ENCODE data around the gene SNX14. TPM values are rescaled to one million over a fixed set of nuclear protein-coding genes. Genes with fewer than 3 reads are reported as not detected.
"Not testable (repeated sequence)": the region's sequence is repeated elsewhere in the genome, so short reads cannot be mapped to it uniquely, and the experiment has no call there.

Gene SNX14
- total and polyA plus RNA-seq, 5 donors from 2014 or later = 46.1 to 63.2 (median 51.8) TPM

GRCh38 chr6:85547719-85548118 lies 45.9 kb downstream of the SNX14 start:
- Mint-ChIP-seq H3K27me3 (no peaks in the 10 kb centered on the region), H3K27ac (no peak overlapping the region)

GRCh38 chr6:85544776-85545175 lies 48.9 kb downstream of the SNX14 start:
- H3K4me3 Mint-ChIP-seq = no peak overlapping the region
- no peaks in the 10 kb centered on the region for H3K27me3 Mint-ChIP-seq
- DNase-seq (no peak), ATAC-seq (ENCODE audit: low read depth in 2 of 2) (no peak)
- H3K27ac ChIP-seq (ENCODE audit: insufficient read depth, low read length, poor library complexity, severe bottlenecking) = no peak overlapping the region
- H3K27me3 ChIP-seq (ENCODE audit: control insufficient read depth, insufficient read depth, low read length) = no peaks in the 10 kb centered on the region
- H3K4me3 ChIP-seq (ENCODE audit: low read depth, low read length) = no peak overlapping the region
- H3K9me3 Mint-ChIP-seq = peaks cover 0 to 3% (median 0%) of the 10 kb centered on the region in 7 donors
- H3K36me3 ChIP-seq (ENCODE audit: control insufficient read depth, insufficient read depth, low read length) = peaks cover 69% of the 10 kb centered on the region
- H3K27ac Mint-ChIP-seq = peak overlapping the region in 1 of 3 donors; percentile 69
- no peaks in the 10 kb centered on the region for H3K9me3 ChIP-seq (ENCODE audit: control insufficient read depth in 2 of 2, low read length in 2 of 2)
- peaks cover 0 to 12% (median 2%) of the 10 kb centered on the region in 4 donors for H3K4me1 Mint-ChIP-seq
- no peaks in the 10 kb centered on the region for H3K4me1 ChIP-seq (ENCODE audit: control insufficient read depth, insufficient read depth, low read length, poor library complexity, severe bottlenecking)
- peaks cover 37% of the 10 kb centered on the region for H3K36me3 Mint-ChIP-seq

More at GRCh38 chr6:85547719-85548118, 45.9 kb downstream of the SNX14 start:
- Mint-ChIP-seq H3K9me3 (peaks cover 0 to 3% (median 0%) of the 10 kb centered on the region in 7 donors), H3K4me1 (peaks cover 0 to 12% (median 2%) of the 10 kb centered on the region in 4 donors), H3K4me3 (no peak overlapping the region), H3K36me3 (peaks cover 41% of the 10 kb centered on the region)
- Histone ChIP-seq H3K27ac (ENCODE audit: insufficient read depth, low read length, poor library complexity, severe bottlenecking) (no peak overlapping the region), H3K27me3 (ENCODE audit: control insufficient read depth, insufficient read depth, low read length) (no peaks in the 10 kb centered on the region), H3K9me3 (ENCODE audit: control insufficient read depth in 2 of 2, low read length in 2 of 2) (no peaks in the 10 kb centered on the region), H3K4me3 (ENCODE audit: low read depth, low read length) (no peak overlapping the region), H3K4me1 (ENCODE audit: control insufficient read depth, insufficient read depth, low read length, poor library complexity, severe bottlenecking) (no peaks in the 10 kb centered on the region), H3K36me3 (ENCODE audit: control insufficient read depth, insufficient read depth, low read length) (peaks cover 49% of the 10 kb centered on the region)
- ATAC-seq (ENCODE audit: low read depth in 2 of 2) (no peak), DNase-seq (no peak)

DNA sequence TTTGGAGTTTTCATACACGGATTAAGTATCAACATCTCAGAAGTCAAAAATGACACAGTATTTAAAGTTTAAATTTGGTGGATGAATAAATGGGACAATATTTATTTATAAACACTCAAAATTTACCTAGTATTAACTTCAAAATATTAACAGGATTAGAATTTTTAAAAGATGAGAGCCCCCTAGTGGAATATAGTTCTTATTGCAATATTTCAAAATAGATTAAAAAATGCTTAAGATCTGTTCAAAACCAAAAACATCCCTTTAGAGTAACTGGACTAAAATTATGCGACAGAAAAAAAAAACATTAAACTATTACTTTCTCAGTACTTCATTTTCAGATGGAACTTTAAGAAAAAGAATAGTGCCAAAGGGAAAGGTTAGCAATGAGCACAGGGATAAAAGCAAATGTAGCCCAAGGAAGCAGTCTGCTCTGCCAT lies 56.6 kb downstream of the SNX14 start:
- no peaks in the 10 kb centered on the region for H3K9me3 ChIP-seq (ENCODE audit: control insufficient read depth in 2 of 2, low read length in 2 of 2)
- peaks cover 2 to 12% (median 4%) of the 10 kb centered on the region in 4 donors for H3K4me1 Mint-ChIP-seq
- peak in 2 of 3 donors; percentile 11 to 20 for DNase-seq
- peaks cover 37% of the 10 kb centered on the region for H3K36me3 ChIP-seq (ENCODE audit: control insufficient read depth, insufficient read depth, low read length)
- no peaks in the 10 kb centered on the region for H3K27me3 Mint-ChIP-seq
- no peak overlapping the region for H3K4me3 Mint-ChIP-seq
- no peak overlapping the region for H3K27ac Mint-ChIP-seq
- no peak for ATAC-seq (ENCODE audit: low read depth in 2 of 2)
- H3K36me3 Mint-ChIP-seq = peaks cover 27% of the 10 kb centered on the region
- no peaks in the 10 kb centered on the region for H3K4me1 ChIP-seq (ENCODE audit: control insufficient read depth, insufficient read depth, low read length, poor library complexity, severe bottlenecking)
- no peaks in the 10 kb centered on the region for H3K27me3 ChIP-seq (ENCODE audit: control insufficient read depth, insufficient read depth, low read length)
- no peaks in the 10 kb centered on the region for H3K9me3 Mint-ChIP-seq
- no peak overlapping the region for H3K4me3 ChIP-seq (ENCODE audit: low read depth, low read length)
- H3K27ac ChIP-seq (ENCODE audit: insufficient read depth, low read length, poor library complexity, severe bottlenecking) = no peak overlapping the region

GRCh38 chr6:85524281-85524680 lies 69.4 kb downstream of the SNX14 start:
- H3K9me3 Mint-ChIP-seq; H3K27ac ChIP-seq (ENCODE audit: insufficient read depth, low read length, poor library complexity, severe bottlenecking); H3K9me3 ChIP-seq (ENCODE audit: control insufficient read depth in 2 of 2, low read length in 2 of 2); H3K4me1 ChIP-seq (ENCODE audit: control insufficient read depth, insufficient read depth, low read length, poor library complexity, severe bottlenecking); ATAC-seq (ENCODE audit: low read depth in 2 of 2); H3K27me3 Mint-ChIP-seq; H3K4me3 ChIP-seq (ENCODE audit: low read depth, low read length); H3K4me3 Mint-ChIP-seq; H3K4me1 Mint-ChIP-seq; DNase-seq; H3K27me3 ChIP-seq (ENCODE audit: control insufficient read depth, insufficient read depth, low read length): not testable (repeated sequence)
- peaks cover 70% of the 10 kb centered on the region for H3K36me3 ChIP-seq (ENCODE audit: control insufficient read depth, insufficient read depth, low read length)
- Mint-ChIP-seq H3K27ac (peak overlapping the region in 1 of 3 donors; percentile 11), H3K36me3 (peaks cover 51% of the 10 kb centered on the region)

DNA sequence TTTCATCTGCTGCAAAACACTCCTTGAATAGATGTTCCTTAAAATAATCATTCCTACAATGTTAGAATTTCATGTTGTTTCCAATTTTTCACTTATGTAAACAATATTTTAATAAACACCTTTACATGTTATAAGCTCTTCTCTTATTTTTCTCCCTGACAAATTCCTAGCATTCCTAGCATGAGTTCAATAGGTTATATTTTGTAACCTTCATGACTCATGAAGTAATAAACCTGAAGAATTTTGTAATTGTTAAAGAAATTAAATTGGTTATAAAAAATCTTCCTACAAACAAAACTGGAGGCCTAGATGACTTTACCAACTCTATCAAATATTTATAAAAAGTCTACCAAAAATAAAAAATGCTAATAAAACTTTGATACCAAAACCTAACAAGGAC lies 77.5 kb downstream of the SNX14 start:
- Histone ChIP-seq H3K36me3 (ENCODE audit: control insufficient read depth, insufficient read depth, low read length) (peaks cover 66% of the 10 kb centered on the region), H3K9me3 (ENCODE audit: control insufficient read depth in 2 of 2, low read length in 2 of 2) (no peaks in the 10 kb centered on the region), H3K27ac (ENCODE audit: insufficient read depth, low read length, poor library complexity, severe bottlenecking) (no peak overlapping the region), H3K4me1 (ENCODE audit: control insufficient read depth, insufficient read depth, low read length, poor library complexity, severe bottlenecking) (no peaks in the 10 kb centered on the region), H3K27me3 (ENCODE audit: control insufficient read depth, insufficient read depth, low read length) (no peaks in the 10 kb centered on the region), H3K4me3 (ENCODE audit: low read depth, low read length) (no peak overlapping the region)
- DNase-seq (no peak), ATAC-seq (ENCODE audit: low read depth in 2 of 2) (no peak)
- peaks cover 51% of the 10 kb centered on the region for H3K36me3 Mint-ChIP-seq
- no peak overlapping the region for H3K4me3 Mint-ChIP-seq
- no peaks in the 10 kb centered on the region for H3K27me3 Mint-ChIP-seq
- H3K27ac Mint-ChIP-seq = no peak overlapping the region
- no peaks in the 10 kb centered on the region for H3K9me3 Mint-ChIP-seq
- peaks cover 0 to 7% (median under 1%) of the 10 kb centered on the region in 4 donors for H3K4me1 Mint-ChIP-seq

- Histone ChIP-seq H3K27ac (ENCODE audit: insufficient read depth, low read length, poor library complexity, severe bottlenecking) (no peak overlapping the region), H3K9me3 (ENCODE audit: control insufficient read depth in 2 of 2, low read length in 2 of 2) (no peaks in the 10 kb centered on the region), H3K36me3 (ENCODE audit: control insufficient read depth, insufficient read depth, low read length) (peaks cover 33% of the 10 kb centered on the region), H3K4me3 (ENCODE audit: low read depth, low read length) (no peak overlapping the region), H3K4me1 (ENCODE audit: control insufficient read depth, insufficient read depth, low read length, poor library complexity, severe bottlenecking) (no peaks in the 10 kb centered on the region), H3K27me3 (ENCODE audit: control insufficient read depth, insufficient read depth, low read length) (no peaks in the 10 kb centered on the region)
- H3K9me3 Mint-ChIP-seq = no peaks in the 10 kb centered on the region
- H3K27me3 Mint-ChIP-seq = no peaks in the 10 kb centered on the region
- H3K27ac Mint-ChIP-seq = peak overlapping the region in 1 of 3 donors; percentile 85
- H3K4me1 Mint-ChIP-seq = peaks cover 0 to 16% (median 6%) of the 10 kb centered on the region in 4 donors
- no peak overlapping the region for H3K4me3 Mint-ChIP-seq
- DNase-seq (peak in 1 of 3 donors; percentile 17), ATAC-seq (ENCODE audit: low read depth in 2 of 2) (no peak)
- peaks cover 54% of the 10 kb centered on the region for H3K36me3 Mint-ChIP-seq
Observed at GRCh38 chr6:85506441-85507093, 87.1 kb downstream of the SNX14 start.

DNA sequence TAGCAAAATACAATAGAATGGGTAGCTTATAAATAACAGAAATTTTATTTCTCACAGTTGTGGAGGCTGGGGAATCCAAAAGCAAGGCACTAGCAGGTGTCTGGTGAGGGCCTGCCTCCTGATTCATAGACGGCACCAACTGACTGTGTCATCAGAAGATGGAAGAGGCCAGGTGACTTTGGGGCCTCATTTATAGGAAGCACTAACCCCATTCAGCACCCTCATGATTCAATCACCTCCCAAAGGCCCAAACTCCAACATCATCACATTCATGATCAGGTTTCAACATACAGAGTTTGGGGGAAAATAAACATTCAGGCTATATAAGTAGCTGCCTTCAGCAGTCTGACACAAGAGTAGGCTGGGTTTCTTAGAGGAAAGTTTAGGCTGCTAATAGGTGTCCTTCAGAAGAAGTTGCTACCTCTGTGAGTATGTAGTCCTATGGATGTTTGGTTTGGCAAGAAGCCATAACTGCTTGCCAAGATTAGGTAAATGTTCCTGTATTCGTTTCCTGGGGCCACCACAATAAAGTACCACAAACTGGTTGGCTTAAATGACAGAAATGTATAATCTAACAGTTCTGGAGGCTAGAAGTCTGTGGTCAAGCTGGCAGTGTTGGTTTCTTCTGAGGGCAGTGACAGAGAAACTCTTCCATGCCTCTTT lies 94.9 kb downstream of the SNX14 start:
- Mint-ChIP-seq H3K4me1 (peaks cover 0 to 11% (median 3%) of the 10 kb centered on the region in 4 donors), H3K36me3 (peaks cover 24% of the 10 kb centered on the region), H3K4me3 (no peak overlapping the region), H3K27ac (peak overlapping the region in 1 of 3 donors; percentile 52), H3K27me3 (no peaks in the 10 kb centered on the region), H3K9me3 (peaks cover 0 to 13% (median 5%) of the 10 kb centered on the region in 7 donors)
- Histone ChIP-seq H3K4me3 (ENCODE audit: low read depth, low read length) (no peak overlapping the region), H3K27me3 (ENCODE audit: control insufficient read depth, insufficient read depth, low read length) (no peaks in the 10 kb centered on the region), H3K4me1 (ENCODE audit: control insufficient read depth, insufficient read depth, low read length, poor library complexity, severe bottlenecking) (no peaks in the 10 kb centered on the region), H3K36me3 (ENCODE audit: control insufficient read depth, insufficient read depth, low read length) (peaks cover 12% of the 10 kb centered on the region), H3K27ac (ENCODE audit: insufficient read depth, low read length, poor library complexity, severe bottlenecking) (no peak overlapping the region), H3K9me3 (ENCODE audit: control insufficient read depth in 2 of 2, low read length in 2 of 2) (no peaks in the 10 kb centered on the region)
- ATAC-seq (ENCODE audit: low read depth in 2 of 2) (no peak), DNase-seq (no peak)

All from CD4-positive, CD25-positive, alpha-beta regulatory T cell (primary cell).